Right lobe of liver (tissue), 4 donors: ENCODE results near the gene CLDN20.

Source experiments
- POLR2A ChIP-seq: fragments of 450-650 bp; IDR thresholded peaks from one replicate; pipeline ENCODE4 v1.6.1; 2017; ENCODE audit warnings: antibody characterized with exemption, mild to moderate bottlenecking
- TF ChIP-seq, protein P1 (sequence below), 4 donors: fragments of 200-600 bp in 3 of 4; fragments of 450-650 bp in 1 of 4; IDR thresholded peaks; one replicate each; pipeline versions ENCODE4 v1.5.1 to v1.8.0; 2016 to 2022; ENCODE audit warnings: antibody characterized with exemption in 4 of 4, mild to moderate bottlenecking in 2 of 4
- donor health status: DM: no; HTN: no; CAD: no.
- donor health status: DM: no; HTN: no; CAD: no.
- donor health status: DM: no; HTN: yes; CAD: no.

- TF ChIP-seq POLR2A: no peak
- TF ChIP-seq, protein P1, sequence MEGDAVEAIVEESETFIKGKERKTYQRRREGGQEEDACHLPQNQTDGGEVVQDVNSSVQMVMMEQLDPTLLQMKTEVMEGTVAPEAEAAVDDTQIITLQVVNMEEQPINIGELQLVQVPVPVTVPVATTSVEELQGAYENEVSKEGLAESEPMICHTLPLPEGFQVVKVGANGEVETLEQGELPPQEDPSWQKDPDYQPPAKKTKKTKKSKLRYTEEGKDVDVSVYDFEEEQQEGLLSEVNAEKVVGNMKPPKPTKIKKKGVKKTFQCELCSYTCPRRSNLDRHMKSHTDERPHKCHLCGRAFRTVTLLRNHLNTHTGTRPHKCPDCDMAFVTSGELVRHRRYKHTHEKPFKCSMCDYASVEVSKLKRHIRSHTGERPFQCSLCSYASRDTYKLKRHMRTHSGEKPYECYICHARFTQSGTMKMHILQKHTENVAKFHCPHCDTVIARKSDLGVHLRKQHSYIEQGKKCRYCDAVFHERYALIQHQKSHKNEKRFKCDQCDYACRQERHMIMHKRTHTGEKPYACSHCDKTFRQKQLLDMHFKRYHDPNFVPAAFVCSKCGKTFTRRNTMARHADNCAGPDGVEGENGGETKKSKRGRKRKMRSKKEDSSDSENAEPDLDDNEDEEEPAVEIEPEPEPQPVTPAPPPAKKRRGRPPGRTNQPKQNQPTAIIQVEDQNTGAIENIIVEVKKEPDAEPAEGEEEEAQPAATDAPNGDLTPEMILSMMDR (IDR thresholded peaks at IDR 0.05): no peak
These were observed 62.1 kb downstream of the CLDN20 start for GRCh38 chr6:155325700-155326516.
